Measurements from ENCODE around the gene SPTB.

The SPTB gene

DNA sequence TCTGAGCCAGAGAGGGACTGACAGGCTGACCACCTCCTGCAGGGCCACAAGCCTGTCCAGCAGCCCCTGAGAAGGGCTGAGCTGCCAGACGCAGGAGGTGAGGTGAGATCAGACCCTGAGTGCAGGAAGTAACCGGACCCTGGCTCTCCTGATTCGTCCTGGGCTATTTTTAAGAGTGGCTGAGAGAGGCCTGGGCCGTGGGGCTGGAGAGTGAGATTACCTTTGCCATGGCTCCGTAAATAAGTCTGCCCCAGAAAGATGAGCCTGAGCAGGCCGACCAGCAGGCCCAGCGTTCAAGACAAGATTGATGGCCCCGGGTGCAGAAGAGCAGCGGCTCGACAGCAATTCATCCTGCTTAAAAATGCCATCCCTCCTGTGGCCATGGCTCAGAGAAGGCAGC lies 54.2 kb downstream of the SPTB start:
- DNase-seq (ENCODE audit: low read depth), result no peak
- no peak overlapping the region for H3K4me3 ChIP-seq (ENCODE audit: low read depth, low read length)
- TF ChIP-seq, protein P1, sequence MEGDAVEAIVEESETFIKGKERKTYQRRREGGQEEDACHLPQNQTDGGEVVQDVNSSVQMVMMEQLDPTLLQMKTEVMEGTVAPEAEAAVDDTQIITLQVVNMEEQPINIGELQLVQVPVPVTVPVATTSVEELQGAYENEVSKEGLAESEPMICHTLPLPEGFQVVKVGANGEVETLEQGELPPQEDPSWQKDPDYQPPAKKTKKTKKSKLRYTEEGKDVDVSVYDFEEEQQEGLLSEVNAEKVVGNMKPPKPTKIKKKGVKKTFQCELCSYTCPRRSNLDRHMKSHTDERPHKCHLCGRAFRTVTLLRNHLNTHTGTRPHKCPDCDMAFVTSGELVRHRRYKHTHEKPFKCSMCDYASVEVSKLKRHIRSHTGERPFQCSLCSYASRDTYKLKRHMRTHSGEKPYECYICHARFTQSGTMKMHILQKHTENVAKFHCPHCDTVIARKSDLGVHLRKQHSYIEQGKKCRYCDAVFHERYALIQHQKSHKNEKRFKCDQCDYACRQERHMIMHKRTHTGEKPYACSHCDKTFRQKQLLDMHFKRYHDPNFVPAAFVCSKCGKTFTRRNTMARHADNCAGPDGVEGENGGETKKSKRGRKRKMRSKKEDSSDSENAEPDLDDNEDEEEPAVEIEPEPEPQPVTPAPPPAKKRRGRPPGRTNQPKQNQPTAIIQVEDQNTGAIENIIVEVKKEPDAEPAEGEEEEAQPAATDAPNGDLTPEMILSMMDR (IDR thresholded peaks at IDR 0.05; ENCODE audit: low read depth, low read length, missing control alignments), result no peak

DNA sequence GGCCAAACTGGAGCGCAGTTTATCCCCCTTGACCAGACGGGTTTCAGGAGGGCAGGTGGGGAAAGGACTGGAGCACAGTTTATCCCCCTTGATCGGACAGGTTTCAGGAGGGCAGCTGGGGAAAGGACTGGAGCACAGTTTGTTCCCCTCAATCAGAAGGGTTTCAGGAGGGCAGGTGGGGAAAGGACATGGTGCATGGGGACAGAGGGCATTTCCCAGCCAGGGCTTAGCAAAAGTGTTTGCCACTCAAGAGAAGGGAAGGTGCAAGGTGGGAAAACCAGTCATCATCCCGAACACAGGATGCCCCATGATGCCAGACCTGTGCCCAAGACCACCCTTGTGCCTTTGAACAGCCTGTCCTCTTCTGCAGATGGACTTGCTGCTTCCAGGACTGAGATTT lies 54.7 kb downstream of the SPTB start:
- DNase-seq (ENCODE audit: low read depth), result no peak
- H3K4me3 ChIP-seq (ENCODE audit: low read depth, low read length), result no peak overlapping the region
- TF ChIP-seq, protein P1 (IDR thresholded peaks at IDR 0.05; ENCODE audit: low read depth, low read length, missing control alignments), result no peak

DNA sequence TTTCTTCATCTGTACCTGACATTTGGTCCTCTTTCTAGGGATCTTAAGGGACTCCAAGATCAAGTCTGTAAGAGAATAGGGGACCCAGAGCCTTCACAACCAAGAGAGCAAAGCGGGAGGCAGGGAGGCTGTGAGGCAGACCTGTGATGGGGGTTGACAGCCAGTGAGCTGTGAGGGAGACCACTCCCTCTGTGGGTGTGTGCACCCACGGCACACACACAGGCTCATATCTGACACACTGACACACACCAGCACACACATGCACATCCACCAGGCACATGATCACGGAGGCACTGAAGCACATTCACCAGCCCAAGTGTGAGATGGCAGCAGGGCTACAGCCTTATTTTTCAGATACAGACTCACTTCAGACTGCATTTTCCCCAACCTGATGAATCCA lies 55.2 kb downstream of the SPTB start:
- TF ChIP-seq, protein P1 (IDR thresholded peaks at IDR 0.05; ENCODE audit: low read depth, low read length, missing control alignments), result no peak
- no peak for DNase-seq (ENCODE audit: low read depth)

DNA sequence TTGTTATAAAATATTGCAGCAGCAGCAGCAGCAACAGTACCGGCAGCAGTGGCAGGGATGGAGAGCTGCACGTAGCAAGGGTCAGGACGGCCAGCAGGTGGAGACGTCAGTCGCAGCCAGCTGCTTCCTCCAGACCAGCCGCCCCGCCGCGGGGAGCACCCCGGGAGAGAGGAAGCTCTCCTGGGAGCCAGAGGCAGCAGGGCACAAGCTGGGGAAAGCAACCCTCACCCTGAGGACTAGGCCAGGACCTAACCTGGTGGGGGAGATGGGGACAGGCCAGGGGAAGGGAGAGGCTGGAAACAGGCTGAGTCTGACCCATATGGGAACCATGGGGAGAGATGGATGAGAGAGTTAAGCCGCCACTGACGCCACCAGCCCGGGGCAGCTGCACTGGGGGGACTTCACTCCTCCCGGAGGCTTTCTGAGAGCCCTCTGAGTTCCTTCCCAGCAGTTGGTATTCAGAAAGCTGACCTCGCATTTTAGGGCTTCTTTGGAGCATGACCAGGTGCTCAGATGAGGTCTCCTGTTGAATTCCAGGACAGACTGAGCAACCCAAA lies 56.3 kb downstream of the SPTB start:
- DNase-seq (ENCODE audit: low read depth), result peak; percentile 16
- no peak overlapping the region for H3K4me3 ChIP-seq (ENCODE audit: low read depth, low read length)

More for the DNA sequence above, 55.2 kb downstream of the SPTB start:
- H3K4me3 ChIP-seq (ENCODE audit: low read depth, low read length), result no peak overlapping the region

DNA sequence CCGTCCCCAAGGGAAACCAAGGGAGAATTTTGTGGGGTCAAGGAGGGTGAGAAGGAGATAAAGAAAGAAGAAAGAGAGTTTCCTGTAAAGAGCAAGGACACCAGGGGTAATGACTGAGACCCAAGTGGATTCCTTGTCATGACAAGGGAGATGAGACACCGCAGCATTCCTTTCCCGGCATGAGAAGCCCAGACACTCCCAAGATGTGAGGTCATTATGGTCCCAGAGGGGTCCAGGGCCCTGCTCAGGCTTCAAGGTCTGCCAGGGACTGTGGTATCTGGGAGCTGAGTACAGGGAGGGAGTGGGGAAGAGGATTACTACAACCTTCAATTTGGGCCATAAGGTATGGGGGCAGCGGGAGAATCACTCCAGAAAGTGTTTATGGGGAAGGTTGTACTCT lies 58.1 kb downstream of the SPTB start:
- H3K4me3 ChIP-seq (ENCODE audit: low read depth, low read length), result no peak overlapping the region
- DNase-seq (ENCODE audit: low read depth), result no peak

More for the DNA sequence above, 56.3 kb downstream of the SPTB start:
- TF ChIP-seq, protein P1 (IDR thresholded peaks at IDR 0.05; ENCODE audit: low read depth, low read length, missing control alignments), result peak; percentile 80

DNA sequence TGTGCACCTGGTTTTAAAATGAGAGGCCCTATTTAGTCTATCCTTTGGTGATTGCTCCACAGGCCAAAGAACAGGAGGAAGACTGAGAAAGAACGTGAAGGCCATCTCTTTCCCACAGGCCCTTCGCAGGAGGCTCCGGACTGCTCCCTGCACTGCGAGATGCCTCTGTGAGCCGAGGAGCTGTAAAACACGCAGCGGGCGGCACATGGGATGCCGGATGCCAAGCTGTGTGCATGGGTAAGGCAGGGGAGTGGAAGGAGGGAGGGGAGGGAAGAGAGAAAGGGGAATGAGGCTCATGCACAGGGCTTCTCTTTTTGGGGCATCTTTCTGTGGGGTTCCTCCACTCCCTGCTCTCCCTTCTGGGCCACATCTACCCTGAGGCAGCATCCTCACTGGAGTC lies 61.6 kb downstream of the SPTB start:
- TF ChIP-seq, protein P1 (IDR thresholded peaks at IDR 0.05; ENCODE audit: low read depth, low read length, missing control alignments), result no peak
- H3K4me3 ChIP-seq (ENCODE audit: low read depth, low read length), result no peak overlapping the region
- no peak for DNase-seq (ENCODE audit: low read depth)

More for the DNA sequence above, 58.1 kb downstream of the SPTB start:
- TF ChIP-seq, protein P1 (IDR thresholded peaks at IDR 0.05; ENCODE audit: low read depth, low read length, missing control alignments), result no peak

DNA sequence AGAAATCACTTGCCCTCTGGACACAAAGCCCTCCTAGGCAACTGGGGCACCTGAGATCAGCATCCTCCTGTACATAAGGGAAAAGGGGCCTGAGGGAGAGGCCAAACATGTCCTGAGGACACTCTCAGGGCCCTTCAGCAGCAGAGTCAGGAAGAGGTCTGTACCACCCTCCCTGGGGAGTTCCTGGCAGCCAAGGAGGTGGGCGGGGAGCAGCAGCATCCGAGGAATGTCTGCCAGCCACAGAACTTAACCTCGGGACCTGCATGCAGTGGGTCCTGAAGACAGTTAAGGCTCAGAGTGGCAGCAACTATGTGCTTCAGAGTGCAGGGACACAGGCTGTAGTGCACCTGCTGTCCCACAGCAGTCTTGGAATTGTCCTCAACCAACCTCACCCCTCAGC lies 62.1 kb downstream of the SPTB start:
- TF ChIP-seq, protein P1 (IDR thresholded peaks at IDR 0.05; ENCODE audit: low read depth, low read length, missing control alignments), result no peak
- no peak overlapping the region for H3K4me3 ChIP-seq (ENCODE audit: low read depth, low read length)
- no peak for DNase-seq (ENCODE audit: low read depth)
